Fibroblast of skin of right quadriceps (primary cell): ENCODE data around the gene MMD2.

ENCODE experiments used
- DNase-seq: peaks from one replicate; pipeline ENCODE4 v3.0.0-alpha.2; 2013

The MMD2 gene

DNA sequence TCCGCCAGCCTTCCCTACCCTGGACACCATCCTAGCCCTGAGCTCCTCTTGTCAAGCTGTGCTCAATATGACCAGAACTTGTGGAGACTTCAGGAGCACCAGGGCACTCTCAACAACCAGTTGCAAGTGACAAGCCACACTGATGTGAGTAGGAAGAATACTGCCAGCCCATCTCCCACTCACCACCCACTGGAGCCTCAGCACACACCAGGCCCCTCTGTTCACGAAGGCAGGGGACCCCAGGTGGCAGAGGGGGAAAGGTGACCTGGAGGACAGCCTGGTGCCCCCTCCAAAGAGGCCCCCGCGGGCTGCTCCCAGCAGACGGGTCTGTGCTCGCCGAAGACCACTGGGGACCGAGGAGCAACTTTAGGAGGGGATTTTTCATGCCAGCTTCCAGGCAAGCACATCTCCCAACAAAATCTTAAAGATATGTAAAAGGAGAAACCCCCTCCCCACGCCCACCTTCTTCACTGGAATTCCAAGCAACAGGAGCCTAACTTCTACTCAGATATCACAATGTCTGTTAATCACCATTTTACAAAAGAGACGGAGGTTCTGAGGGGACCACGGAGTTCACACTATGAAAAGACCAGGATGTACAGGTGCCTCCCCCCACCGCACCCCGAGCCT is 1.0 kb downstream of the MMD2 start:
- no peak for DNase-seq

- DNase-seq = no peak
Measured at GRCh38 chr7:4951903-4952636, 6.9 kb downstream of the MMD2 start.

GRCh38 chr7:4951304-4951703 is 7.7 kb downstream of the MMD2 start:
- no peak for DNase-seq

DNA sequence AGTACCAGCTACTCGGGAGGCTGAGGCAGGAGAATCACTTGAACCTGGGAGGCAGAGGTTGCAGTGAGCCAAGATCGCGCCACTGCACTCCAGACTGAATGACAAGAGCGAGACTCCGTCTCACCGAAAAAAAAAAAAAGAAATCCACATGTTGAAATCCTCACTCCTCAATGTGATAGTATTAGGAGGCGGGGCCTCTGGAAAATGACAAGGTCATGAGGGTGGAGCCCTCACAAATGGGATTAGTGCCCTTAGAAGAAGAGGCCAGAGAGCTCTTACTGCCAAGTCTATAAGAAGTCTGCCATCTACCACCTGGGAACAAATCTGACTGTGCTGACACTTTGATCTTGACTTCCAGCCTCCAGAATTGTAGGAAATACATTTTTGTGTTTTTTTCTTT is 10.6 kb downstream of the MMD2 start:
- DNase-seq = no peak

GRCh38 chr7:4945949-4946348 is 13.0 kb downstream of the MMD2 start:
- no peak for DNase-seq

DNA sequence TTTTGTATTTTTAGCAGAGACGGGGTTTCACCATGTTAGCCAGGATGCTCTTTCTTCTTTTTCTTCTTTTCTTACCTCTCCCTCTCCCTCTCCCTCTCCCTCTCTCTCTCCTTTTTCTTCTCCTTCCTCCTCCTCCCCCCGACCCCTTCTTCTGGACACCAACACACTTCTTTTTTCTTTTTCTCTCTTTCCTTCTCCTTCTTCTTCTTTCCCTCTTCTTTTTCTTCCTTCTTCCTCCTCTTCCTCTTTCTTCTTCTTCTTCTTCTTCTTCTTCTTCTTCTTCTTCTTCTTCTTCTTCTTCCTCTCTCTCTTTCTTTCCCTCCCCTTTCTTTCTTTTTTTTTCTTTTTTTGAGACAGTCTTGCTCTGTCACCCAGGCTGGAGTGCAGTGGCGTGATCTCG is 14.0 kb downstream of the MMD2 start:
- no peak for DNase-seq

- DNase-seq = no peak
Measured at GRCh38 chr7:4943297-4943696, 15.7 kb downstream of the MMD2 start.

- no peak for DNase-seq
Measured at GRCh38 chr7:4939971-4940728, 18.8 kb downstream of the MMD2 start.

- no peak for DNase-seq
Measured at GRCh38 chr7:4937411-4937810, 21.6 kb downstream of the MMD2 start.

- DNase-seq = no peak
Measured at GRCh38 chr7:4934419-4935025, 24.5 kb downstream of the MMD2 start.

GRCh38 chr7:4931943-4932342 is 27.0 kb downstream of the MMD2 start:
- DNase-seq = no peak

GRCh38 chr7:4929005-4929404 is 30.0 kb downstream of the MMD2 start:
- no peak for DNase-seq

DNA sequence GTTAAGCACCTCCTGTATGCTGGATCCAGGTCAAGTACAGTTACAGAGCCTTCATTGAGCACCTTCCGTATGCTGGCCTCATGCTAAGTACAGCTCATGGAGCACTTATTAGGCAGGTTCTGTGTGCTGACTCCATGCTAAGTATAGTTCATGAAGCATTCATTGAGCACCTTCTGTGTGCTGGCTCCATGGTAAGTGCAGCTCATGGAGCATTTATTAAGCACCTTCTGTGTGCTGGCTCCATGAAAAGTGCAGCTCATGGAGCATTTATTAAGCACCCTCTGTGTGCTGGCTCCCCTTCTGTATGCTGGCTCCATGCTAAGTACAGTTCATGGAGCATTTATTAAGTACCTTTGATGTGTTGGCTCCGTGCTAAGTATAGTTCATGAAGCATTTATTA is 30.5 kb downstream of the MMD2 start:
- no peak for DNase-seq

DNA sequence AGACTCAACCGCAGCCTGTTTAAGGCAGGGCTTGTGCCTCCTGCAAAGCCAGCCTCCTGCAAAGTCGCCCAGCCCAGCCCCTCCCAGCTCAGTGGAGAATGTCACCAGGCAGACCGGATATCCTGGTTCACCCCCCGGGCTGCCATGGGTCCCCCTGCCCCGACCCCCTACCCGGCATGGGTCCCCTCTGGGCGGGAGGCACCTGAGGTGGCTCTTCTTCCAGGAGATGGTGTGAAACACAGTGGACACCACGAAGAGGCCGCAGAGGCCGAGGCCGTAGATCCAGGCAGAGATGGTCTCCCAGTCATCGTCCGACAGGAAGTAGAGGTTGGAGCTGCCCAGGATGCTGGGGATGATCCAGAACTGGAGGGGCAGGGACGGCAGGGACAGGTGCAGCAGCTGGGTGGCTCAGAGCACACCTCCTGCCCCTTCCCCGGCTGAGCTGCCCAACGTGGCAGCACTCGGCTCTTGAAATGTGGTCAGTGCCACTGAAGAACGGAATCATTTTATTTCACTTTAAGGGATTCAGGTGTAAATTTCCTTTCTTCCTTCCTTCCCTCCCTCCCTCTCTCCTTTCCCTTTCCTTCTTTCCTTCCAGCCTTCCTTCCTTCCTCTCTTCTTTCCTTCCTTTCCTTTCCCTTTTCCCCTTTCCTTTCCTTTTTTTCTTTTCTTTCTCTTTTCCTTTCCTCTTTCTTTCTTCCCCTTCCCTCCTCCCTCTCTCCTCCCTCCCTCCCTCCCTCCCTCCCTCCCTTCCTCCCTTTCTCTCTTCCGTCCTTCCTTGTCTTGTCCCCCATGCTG is 38.8 kb downstream of the MMD2 start:
- DNase-seq = no peak

GRCh38 chr7:4916113-4916512 is 42.9 kb downstream of the MMD2 start:
- no peak for DNase-seq

DNA sequence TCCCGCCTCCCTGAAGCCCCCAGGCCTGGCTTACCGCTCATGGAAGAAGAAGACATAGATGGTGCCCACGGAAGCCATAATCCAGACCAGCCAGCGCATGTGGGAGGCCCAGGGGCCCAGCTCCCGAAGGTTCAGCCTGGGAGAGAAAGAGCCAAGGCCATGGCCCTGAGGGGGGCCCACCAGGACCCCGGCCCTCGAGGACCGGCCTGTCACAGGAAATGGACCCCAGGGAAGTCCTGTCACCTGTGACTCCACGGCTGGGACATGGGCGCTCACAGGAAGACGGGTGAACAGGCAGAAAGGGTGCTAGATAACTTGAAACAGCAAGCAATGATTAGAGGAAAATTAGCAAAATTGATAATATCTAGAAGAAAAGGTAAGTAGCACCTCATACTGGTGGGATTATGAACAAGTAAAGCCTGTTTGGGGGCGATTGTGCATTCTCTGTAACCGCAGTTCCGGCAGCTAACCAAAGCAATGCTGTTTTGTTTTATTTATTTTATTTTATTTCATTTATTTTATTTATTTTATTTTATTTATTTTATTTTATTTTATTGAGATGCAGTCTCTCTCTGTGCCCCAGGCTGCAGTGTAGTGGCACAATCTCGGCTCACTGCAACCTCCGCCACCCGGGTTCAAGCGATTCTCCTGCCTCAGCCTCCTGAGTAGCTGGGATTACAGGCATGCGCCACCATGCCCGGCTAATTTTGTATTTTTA is 47.7 kb downstream of the MMD2 start:
- no peak for DNase-seq

DNA sequence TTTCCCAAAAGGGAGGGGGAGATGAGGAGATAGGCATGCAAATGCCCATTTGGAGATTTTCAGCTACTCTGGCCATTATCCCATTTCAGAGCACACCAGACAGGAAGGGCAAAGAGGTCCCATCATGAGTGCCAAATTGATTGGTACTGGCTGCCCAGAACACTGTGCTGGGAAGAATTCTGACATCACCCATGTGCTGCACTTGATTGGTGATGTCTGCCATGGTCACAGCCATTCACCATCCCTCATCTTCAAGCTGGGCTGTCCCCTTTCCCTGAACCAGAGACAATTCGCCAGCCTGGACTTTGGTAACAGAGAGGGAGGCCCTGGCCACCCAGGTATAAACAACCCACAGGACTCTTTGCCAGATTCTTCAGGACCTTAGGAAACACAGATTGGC is 52.3 kb downstream of the MMD2 start:
- no peak for DNase-seq

DNA sequence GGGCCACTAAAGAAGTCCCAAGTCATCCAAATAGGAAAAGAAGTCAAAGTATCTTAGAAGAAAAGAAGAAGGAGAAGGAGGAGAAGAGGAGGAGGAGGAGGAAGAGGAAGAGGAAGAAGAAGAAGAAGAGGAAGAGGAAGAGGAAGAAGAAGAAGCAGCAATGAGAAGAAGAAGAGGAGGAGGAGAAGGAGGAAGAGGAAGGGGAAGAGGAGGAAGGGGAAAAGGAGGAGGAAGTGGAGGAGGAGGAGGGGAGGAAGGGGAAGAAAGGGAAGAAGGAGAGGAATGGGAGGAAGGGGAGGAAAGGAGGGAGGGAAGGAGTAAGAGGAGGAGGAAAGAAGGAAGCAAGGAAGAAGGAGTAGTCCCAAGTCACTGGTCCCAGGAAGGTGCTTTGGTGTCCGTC is 53.8 kb downstream of the MMD2 start:
- no peak for DNase-seq

DNA sequence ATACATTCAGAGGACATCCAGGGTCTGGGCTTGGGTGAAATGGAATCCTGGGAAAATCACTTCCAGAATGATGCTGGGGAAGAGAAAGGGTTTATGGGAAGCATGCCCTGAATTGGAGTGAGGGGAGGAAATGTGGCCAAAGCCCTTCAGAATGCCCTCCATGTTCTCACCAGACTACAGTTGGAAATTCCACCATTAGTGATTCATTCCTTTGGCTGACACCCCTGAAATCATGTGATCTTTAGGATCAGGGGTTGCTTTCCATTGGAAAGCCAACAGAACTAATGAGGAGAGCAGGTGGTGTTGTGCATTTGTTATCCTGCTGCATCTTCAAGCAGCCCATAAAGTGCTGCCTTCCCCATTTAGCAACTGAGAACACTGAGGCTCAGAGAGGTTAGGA is 54.6 kb downstream of the MMD2 start:
- DNase-seq = no peak

DNA sequence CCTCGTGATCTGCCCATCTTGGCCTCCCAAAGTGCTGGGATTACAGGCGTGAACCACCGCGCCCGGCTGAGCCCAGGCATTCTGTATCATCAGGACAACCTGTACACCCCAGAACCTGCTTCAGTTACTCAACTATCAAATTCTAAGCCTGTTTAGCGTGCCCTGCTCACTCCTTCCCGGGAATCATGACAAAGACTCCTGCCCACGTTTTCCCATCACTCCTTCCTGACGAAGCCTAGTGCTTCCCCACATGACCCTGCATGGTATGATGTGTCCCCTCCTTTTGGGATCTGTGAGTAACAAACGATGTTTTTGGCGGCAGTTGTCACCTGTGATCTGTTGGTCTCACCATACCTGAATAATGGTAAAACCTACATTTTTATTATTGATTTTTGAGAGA is 63.2 kb downstream of the MMD2 start:
- DNase-seq = no peak

DNA sequence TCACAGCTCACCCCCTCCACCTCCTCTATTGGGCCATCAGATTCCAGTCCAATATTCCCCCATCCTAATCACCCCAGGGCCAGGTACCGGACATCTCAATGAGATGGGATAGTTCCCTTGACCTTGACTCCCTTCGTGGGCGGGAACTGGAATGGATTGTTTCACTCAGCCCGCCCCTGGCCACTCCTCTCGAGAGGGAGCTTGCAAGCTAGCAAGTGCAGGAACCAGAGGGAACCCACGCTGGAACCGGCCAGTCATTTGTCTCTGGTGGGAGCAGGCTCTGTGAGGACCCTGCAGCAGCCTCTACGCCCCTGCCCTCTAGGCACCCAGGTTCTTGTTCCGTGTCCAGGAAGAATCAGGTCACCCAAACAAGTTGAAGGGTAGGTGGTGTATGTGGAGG is 64.5 kb downstream of the MMD2 start:
- no peak for DNase-seq

DNA sequence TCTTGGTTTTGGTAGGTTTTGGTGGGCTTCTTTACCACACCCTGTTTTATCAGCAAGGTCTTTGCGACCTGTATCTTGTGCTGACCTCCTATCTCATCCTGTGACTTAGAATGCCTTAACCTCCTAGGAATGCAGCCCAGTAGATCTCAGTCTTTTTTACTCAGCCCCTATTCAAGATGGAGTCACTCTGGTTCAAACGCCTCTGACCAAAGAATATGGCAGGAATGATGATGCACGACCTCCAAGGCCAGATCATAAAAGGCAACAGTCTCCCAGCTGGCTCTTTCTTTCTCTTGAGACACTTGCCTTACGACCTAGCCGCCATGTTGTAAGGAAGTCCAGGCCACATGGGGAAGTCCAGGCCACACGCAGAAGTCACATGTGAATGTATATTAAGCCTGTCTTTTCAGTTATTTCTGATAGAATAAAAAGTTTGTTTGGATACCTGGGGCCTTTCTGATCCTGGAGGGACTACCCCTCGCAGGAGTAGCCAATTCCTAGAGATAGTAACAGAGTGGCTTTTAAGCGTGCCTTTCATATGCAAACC is 65.0 kb downstream of the MMD2 start:
- no peak for DNase-seq
